Activated CD8-positive, alpha-beta memory T cell treated with anti-CD3 and anti-CD28 coated beads, Interleukin-2, amount 10 ng/mL, durations not matched to agents 7 days and 5 days (primary cell): ENCODE data around the gene LRFN3. TPM values are rescaled to one million over a fixed set of nuclear protein-coding genes. Genes with fewer than 3 reads are reported as not detected.
A peak's percentile ranks its signal among the peaks of the same experiment; 100 is the strongest.
"Not testable (repeated sequence)": the region's sequence is repeated elsewhere in the genome, so short reads cannot be mapped to it uniquely, and the experiment has no call there.

Source experiments
- ATAC-seq: fragments of 150-1000 bp; cut with Tn5 transposase; one replicate; pipeline ENCODE4 v1.10.0; 2021; ENCODE audit warnings: moderate library complexity
- CTCF ChIA-PET: fragments of 350-600 bp; sonication (Branson Sonifier 250); formaldehyde crosslinking; loops from one replicate; lab custom pipeline; 2021; ENCODE audit warnings: antibody characterized with exemption; lab: Charles Lee
- DNase-seq: peaks from one replicate; pipeline ENCODE4 v3.0.0-alpha.2; 2020
- H3K27ac Mint-ChIP-seq: one replicate; pipeline ENCODE4 v1.8.0; 2021; ENCODE audit warnings: mild to moderate bottlenecking, mixed read lengths
- H3K27me3 Mint-ChIP-seq: one replicate; pipeline ENCODE4 v1.8.0; 2021; ENCODE audit warnings: mixed read lengths
- H3K36me3 Mint-ChIP-seq: one replicate; pipeline ENCODE4 v1.8.0; 2021; ENCODE audit warnings: mild to moderate bottlenecking, mixed read lengths
- H3K4me1 Mint-ChIP-seq: one replicate; pipeline ENCODE4 v1.8.0; 2021; ENCODE audit warnings: mixed read lengths
- H3K4me3 Mint-ChIP-seq: one replicate; pipeline ENCODE4 v1.8.0; 2021; ENCODE audit warnings: mild to moderate bottlenecking, moderate library complexity, mixed read lengths
- H3K9me3 Mint-ChIP-seq: one replicate; pipeline ENCODE4 v1.8.0; 2022; ENCODE audit warnings: low read depth, mixed read lengths
- total RNA-seq, 2 experiments: library from RNA; stranded (reverse); gene quantifications; one replicate each; pipeline ENCODE4 v1.2.3, GENCODE V29; 2021

Gene LRFN3
- total RNA-seq, 2 experiments from 2014 or later, result 11.9 TPM

GRCh38 chr19:35910355-35910754 lies 25.8 kb upstream of the LRFN3 start:
- ATAC-seq, H3K27me3 Mint-ChIP-seq, DNase-seq, CTCF ChIA-PET, H3K36me3 Mint-ChIP-seq, H3K9me3 Mint-ChIP-seq, H3K4me3 Mint-ChIP-seq, H3K27ac Mint-ChIP-seq: not testable (repeated sequence)
- peaks cover 23% of the 10 kb centered on the region for H3K4me1 Mint-ChIP-seq

GRCh38 chr19:35911173-35911572 lies 25.0 kb upstream of the LRFN3 start:
- H3K36me3 Mint-ChIP-seq, result no peaks in the 10 kb centered on the region
- ATAC-seq, result no peak
- H3K27me3 Mint-ChIP-seq, result no peaks in the 10 kb centered on the region
- H3K9me3 Mint-ChIP-seq, result no peaks in the 10 kb centered on the region
- H3K4me1 Mint-ChIP-seq, result peaks cover 23% of the 10 kb centered on the region
- no peak for DNase-seq
- CTCF ChIA-PET, result interaction anchor here (1.7 to 2.0 kb wide), 3 partner anchors 7 to 20 kb away, joined by 6 to 12 read pairs (median 6); no protein-coding TSS in a partner anchor
- no peak overlapping the region for H3K4me3 Mint-ChIP-seq
- no peak overlapping the region for H3K27ac Mint-ChIP-seq

GRCh38 chr19:35911790-35912189 lies 24.4 kb upstream of the LRFN3 start:
- Mint-ChIP-seq H3K27ac (no peak overlapping the region), H3K9me3 (no peaks in the 10 kb centered on the region), H3K4me1 (peaks cover 23% of the 10 kb centered on the region), H3K36me3 (no peaks in the 10 kb centered on the region), H3K4me3 (no peak overlapping the region), H3K27me3 (no peaks in the 10 kb centered on the region)
- CTCF ChIA-PET, result interaction anchor here (0.6 to 2.0 kb wide), 4 partner anchors 8 to 259 kb away, joined by 3 to 12 read pairs (median 6); no protein-coding TSS in a partner anchor
- ATAC-seq (peak; percentile 16), DNase-seq (no peak)

- no peak overlapping the region for H3K27ac Mint-ChIP-seq
- no peaks in the 10 kb centered on the region for H3K9me3 Mint-ChIP-seq
- ATAC-seq (no peak), DNase-seq (no peak)
- CTCF ChIA-PET, result interaction anchor here (1.0 to 1.4 kb wide), 2 partner anchors 12 to 13 kb away, joined by 3 to 4 read pairs; partner anchors contain the start of gene NFKBID
- H3K4me3 Mint-ChIP-seq, result no peak overlapping the region
- H3K4me1 Mint-ChIP-seq, result peaks cover 18% of the 10 kb centered on the region
- no peaks in the 10 kb centered on the region for H3K36me3 Mint-ChIP-seq
- H3K27me3 Mint-ChIP-seq, result no peaks in the 10 kb centered on the region
These were observed 22.6 kb upstream of the LRFN3 start for GRCh38 chr19:35913589-35913988.

GRCh38 chr19:35915443-35915842 lies 20.7 kb upstream of the LRFN3 start:
- Mint-ChIP-seq H3K36me3 (no peaks in the 10 kb centered on the region), H3K27me3 (no peaks in the 10 kb centered on the region), H3K27ac (no peak overlapping the region), H3K4me3 (no peak overlapping the region), H3K9me3 (no peaks in the 10 kb centered on the region), H3K4me1 (peaks cover 15% of the 10 kb centered on the region)
- CTCF ChIA-PET, result interaction anchor here (1.4 kb wide), 1 partner anchor 12 kb away, joined by 4 read pairs; no protein-coding TSS in a partner anchor
- DNase-seq (no peak), ATAC-seq (no peak)

- CTCF ChIA-PET, result no interaction called here
- H3K36me3 Mint-ChIP-seq, result no peaks in the 10 kb centered on the region
- H3K27me3 Mint-ChIP-seq, result peaks cover 8% of the 10 kb centered on the region
- H3K4me1 Mint-ChIP-seq, result peaks cover 2% of the 10 kb centered on the region
- ATAC-seq (no peak), DNase-seq (no peak)
- H3K4me3 Mint-ChIP-seq, result no peak overlapping the region
- no peaks in the 10 kb centered on the region for H3K9me3 Mint-ChIP-seq
- no peak overlapping the region for H3K27ac Mint-ChIP-seq
These were observed 16.9 kb upstream of the LRFN3 start for GRCh38 chr19:35919306-35919705.

GRCh38 chr19:35921012-35921411 lies 15.2 kb upstream of the LRFN3 start:
- Mint-ChIP-seq H3K4me1 (no peaks in the 10 kb centered on the region), H3K9me3 (peaks cover 4% of the 10 kb centered on the region), H3K27ac (no peak overlapping the region), H3K27me3 (peaks cover 11% of the 10 kb centered on the region), H3K4me3 (no peak overlapping the region), H3K36me3 (peaks cover 6% of the 10 kb centered on the region)
- ATAC-seq (no peak), DNase-seq (no peak)
- CTCF ChIA-PET, result interaction anchor here (1.9 kb wide), 1 partner anchor 9 kb away, joined by 6 read pairs; no protein-coding TSS in a partner anchor

- peaks cover 6% of the 10 kb centered on the region for H3K36me3 Mint-ChIP-seq
- H3K27ac Mint-ChIP-seq, result no peak overlapping the region
- ATAC-seq (no peak), DNase-seq (no peak)
- H3K27me3 Mint-ChIP-seq, result peaks cover 11% of the 10 kb centered on the region
- peaks cover 11% of the 10 kb centered on the region for H3K4me1 Mint-ChIP-seq
- H3K9me3 Mint-ChIP-seq, result peaks cover 6% of the 10 kb centered on the region
- no peak overlapping the region for H3K4me3 Mint-ChIP-seq
- CTCF ChIA-PET, result interaction anchor here (1.2 to 1.3 kb wide), 2 partner anchors 12 to 44 kb away, joined by 3 to 4 read pairs; no protein-coding TSS in a partner anchor
These were observed 10.7 kb upstream of the LRFN3 start for GRCh38 chr19:35925501-35925900.

- H3K4me3 Mint-ChIP-seq, result no peak overlapping the region
- H3K27ac Mint-ChIP-seq, result no peak overlapping the region
- peaks cover 9% of the 10 kb centered on the region for H3K27me3 Mint-ChIP-seq
- ATAC-seq (no peak), DNase-seq (no peak)
- H3K9me3 Mint-ChIP-seq, result peaks cover 6% of the 10 kb centered on the region
- peaks cover 6% of the 10 kb centered on the region for H3K36me3 Mint-ChIP-seq
- peaks cover 24% of the 10 kb centered on the region for H3K4me1 Mint-ChIP-seq
- CTCF ChIA-PET, result interaction anchor here (1.4 to 7.1 kb wide), 3 partner anchors 24 to 47 kb away, joined by 3 to 88 read pairs (median 12); no protein-coding TSS in a partner anchor
These were observed 7.7 kb upstream of the LRFN3 start for GRCh38 chr19:35928507-35928906.

- Mint-ChIP-seq H3K27ac (peak overlapping the region; percentile 98), H3K27me3 (peaks cover 4% of the 10 kb centered on the region), H3K4me3 (peak overlapping the region; percentile 66), H3K4me1 (peaks cover 24% of the 10 kb centered on the region), H3K9me3 (peaks cover 6% of the 10 kb centered on the region), H3K36me3 (peaks cover 6% of the 10 kb centered on the region)
- ATAC-seq (no peak), DNase-seq (no peak)
- CTCF ChIA-PET, result interaction anchor here (0.6 to 7.1 kb wide), 6 partner anchors 14 to 84 kb away, joined by 3 to 88 read pairs (median 4); no protein-coding TSS in a partner anchor
These were observed 6.3 kb upstream of the LRFN3 start for GRCh38 chr19:35929876-35930275.

- Mint-ChIP-seq H3K4me1 (peaks cover 29% of the 10 kb centered on the region), H3K9me3 (no peaks in the 10 kb centered on the region), H3K36me3 (no peaks in the 10 kb centered on the region), H3K4me3 (peak overlapping the region; percentile 70), H3K27me3 (no peaks in the 10 kb centered on the region), H3K27ac (peak overlapping the region; percentile 91)
- ATAC-seq (peak; percentile 95), DNase-seq (peak; percentile 100)
- CTCF ChIA-PET, result interaction anchor here (0.6 to 7.1 kb wide), 24 partner anchors 14 to 383 kb away, joined by 3 to 88 read pairs (median 4); partner anchors contain the start of genes COX6B1, KIRREL2, LIN37 and NFKBID
These were observed 4.9 kb upstream of the LRFN3 start for GRCh38 chr19:35931161-35931873.

GRCh38 chr19:35931874-35932202 lies 4.3 kb upstream of the LRFN3 start:
- H3K27me3 Mint-ChIP-seq, result no peaks in the 10 kb centered on the region
- H3K9me3 Mint-ChIP-seq, result no peaks in the 10 kb centered on the region
- H3K27ac Mint-ChIP-seq, result peak overlapping the region; percentile 91
- ATAC-seq, result peak; percentile 4
- DNase-seq, result no peak
- H3K4me3 Mint-ChIP-seq, result peak overlapping the region; percentile 25
- no peaks in the 10 kb centered on the region for H3K36me3 Mint-ChIP-seq
- CTCF ChIA-PET, result interaction anchor here (0.6 to 7.1 kb wide), 18 partner anchors 10 to 240 kb away, joined by 3 to 88 read pairs (median 4); partner anchors contain the start of genes LIN37, NFKBID and THAP8
- peaks cover 29% of the 10 kb centered on the region for H3K4me1 Mint-ChIP-seq

- H3K27ac Mint-ChIP-seq, result no peak overlapping the region
- H3K36me3 Mint-ChIP-seq, result no peaks in the 10 kb centered on the region
- H3K27me3 Mint-ChIP-seq, result no peaks in the 10 kb centered on the region
- ATAC-seq, result no peak
- no peak for DNase-seq
- CTCF ChIA-PET, result interaction anchor here (0.6 to 7.1 kb wide), 13 partner anchors 10 to 240 kb away, joined by 3 to 88 read pairs (median 4); partner anchors contain the start of genes LIN37, NFKBID and THAP8
- peaks cover 32% of the 10 kb centered on the region for H3K4me1 Mint-ChIP-seq
- no peaks in the 10 kb centered on the region for H3K9me3 Mint-ChIP-seq
- H3K4me3 Mint-ChIP-seq, result no peak overlapping the region
These were observed 3.8 kb upstream of the LRFN3 start for GRCh38 chr19:35932291-35932936.
